Prostate gland (tissue), 2 donors: ENCODE measurements around the gene SNED1.
"Not testable (repeated sequence)": the region's sequence is repeated elsewhere in the genome, so short reads cannot be mapped to it uniquely, and the experiment has no call there.

Experiments used
- CTCF ChIP-seq, 4 experiments: fragments of 200-600 bp in 2 of 4; fragments of 450-650 bp in 2 of 4; sonication (generic) in 2 of 4; IDR thresholded peaks; 1 replicate in 3 of 4; 2 replicates in 1 of 4; pipeline ENCODE4 v1.5.1; 2016 to 2019; ENCODE audit warnings: antibody characterized with exemption in 4 of 4, mild to moderate bottlenecking in 2 of 4, moderate library complexity in 2 of 4
- POLR2AphosphoS5 ChIP-seq: sonication (generic); formaldehyde crosslinking; IDR thresholded peaks from one replicate; pipeline ENCODE4 v1.6.1; 2017; ENCODE audit warnings: antibody characterized with exemption

GRCh38 chr2:240975903-240976302 lies 22.5 kb upstream of the SNED1 start:
- not testable (repeated sequence) for TF ChIP-seq CTCF (IDR thresholded peaks at IDR 0.05); POLR2AphosphoS5
